ENCODE measurements around the gene MUC2.

Gene MUC2

DNA sequence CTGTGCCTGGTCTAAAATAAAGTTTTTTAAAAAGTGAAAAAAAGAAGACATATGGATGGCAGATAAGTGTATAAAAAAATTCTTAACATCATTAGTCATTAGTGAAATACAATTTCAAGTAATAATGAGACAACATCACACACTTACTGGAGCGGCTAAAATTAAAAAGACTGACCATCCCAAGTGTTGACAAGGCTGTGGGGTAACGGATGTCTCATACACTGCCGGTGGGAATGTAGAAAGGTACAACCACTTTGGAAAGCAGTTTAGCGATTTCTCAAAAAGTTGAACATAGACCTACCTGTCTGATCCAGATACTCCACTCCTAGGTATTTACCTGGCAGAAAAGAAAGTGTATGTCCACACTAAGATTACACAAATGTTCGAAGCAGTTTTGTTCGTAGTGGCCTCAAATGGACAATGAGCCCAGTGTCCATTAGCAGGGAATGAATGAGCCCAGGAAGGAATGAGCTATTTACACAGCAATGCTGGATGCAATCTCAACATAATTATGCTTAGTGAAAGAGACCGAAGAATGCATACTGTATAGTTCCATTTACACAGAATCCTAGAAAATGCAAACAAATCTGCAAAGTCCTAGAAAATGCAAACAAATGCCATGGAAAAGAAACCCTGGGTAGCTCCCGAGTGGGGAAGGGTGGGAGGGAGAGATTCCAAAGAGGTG lies 6.7 kb upstream of the MUC2 start:
- no peaks in the 10 kb centered on the region for H3K4me1 ChIP-seq
- H3K4me3 ChIP-seq (ENCODE audit: low read depth, low read length): no peak overlapping the region
- no peaks in the 10 kb centered on the region for H3K9me3 ChIP-seq
- no peaks in the 10 kb centered on the region for H3K36me3 ChIP-seq
- DNase-seq: no peak
- H3K27me3 ChIP-seq: no peaks in the 10 kb centered on the region
- TF ChIP-seq, protein P1, sequence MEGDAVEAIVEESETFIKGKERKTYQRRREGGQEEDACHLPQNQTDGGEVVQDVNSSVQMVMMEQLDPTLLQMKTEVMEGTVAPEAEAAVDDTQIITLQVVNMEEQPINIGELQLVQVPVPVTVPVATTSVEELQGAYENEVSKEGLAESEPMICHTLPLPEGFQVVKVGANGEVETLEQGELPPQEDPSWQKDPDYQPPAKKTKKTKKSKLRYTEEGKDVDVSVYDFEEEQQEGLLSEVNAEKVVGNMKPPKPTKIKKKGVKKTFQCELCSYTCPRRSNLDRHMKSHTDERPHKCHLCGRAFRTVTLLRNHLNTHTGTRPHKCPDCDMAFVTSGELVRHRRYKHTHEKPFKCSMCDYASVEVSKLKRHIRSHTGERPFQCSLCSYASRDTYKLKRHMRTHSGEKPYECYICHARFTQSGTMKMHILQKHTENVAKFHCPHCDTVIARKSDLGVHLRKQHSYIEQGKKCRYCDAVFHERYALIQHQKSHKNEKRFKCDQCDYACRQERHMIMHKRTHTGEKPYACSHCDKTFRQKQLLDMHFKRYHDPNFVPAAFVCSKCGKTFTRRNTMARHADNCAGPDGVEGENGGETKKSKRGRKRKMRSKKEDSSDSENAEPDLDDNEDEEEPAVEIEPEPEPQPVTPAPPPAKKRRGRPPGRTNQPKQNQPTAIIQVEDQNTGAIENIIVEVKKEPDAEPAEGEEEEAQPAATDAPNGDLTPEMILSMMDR (IDR thresholded peaks at IDR 0.05; ENCODE audit: low read depth, low read length): no peak

GRCh38 chr11:1069740-1070139 lies 4.9 kb upstream of the MUC2 start:
- Histone ChIP-seq H3K27me3 (no peaks in the 10 kb centered on the region), H3K9me3 (no peaks in the 10 kb centered on the region)
- DNase-seq: no peak

DNA sequence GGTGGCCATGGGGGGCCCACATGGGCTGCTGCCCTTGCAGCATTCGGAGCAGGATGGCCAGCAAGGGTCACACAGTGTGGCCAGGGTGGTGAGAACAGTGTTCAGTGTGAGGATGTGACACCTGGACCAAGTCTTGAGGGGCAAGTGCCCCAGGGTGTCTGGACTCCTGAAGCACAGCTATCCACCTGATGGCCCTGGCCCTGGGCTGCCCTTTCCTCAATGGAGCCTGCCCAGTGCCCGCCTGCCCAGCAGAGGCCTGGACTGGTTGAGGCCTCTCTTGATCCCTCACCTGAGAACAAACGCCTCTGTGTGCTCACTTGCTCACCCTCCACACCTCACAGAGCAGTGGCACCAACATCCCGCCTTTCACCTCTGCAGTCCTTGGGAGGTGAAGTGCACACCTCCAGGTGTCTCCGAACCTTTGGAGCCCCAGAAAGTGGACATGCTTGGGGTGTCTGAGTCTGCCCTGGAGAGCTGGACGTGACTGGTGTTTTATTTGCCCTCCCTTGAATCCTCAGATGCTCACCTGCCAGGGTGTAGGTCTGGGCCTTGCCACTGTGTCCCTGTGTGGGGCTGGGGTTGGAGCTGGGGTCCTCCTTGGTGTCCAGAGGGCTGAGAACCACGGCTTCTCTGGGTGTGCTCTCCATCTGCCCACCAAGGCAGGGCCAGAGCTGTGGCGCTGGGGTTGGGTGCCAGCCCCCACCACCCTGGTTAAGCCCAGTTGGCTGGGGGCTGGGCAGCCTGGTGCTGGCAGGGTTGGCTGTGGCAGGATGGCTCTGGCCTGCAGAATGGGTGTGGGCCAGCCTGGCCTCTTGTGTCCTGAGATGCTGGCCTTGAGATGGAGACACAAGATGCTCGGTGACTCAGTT lies 3.8 kb upstream of the MUC2 start:
- Histone ChIP-seq H3K9me3 (no peaks in the 10 kb centered on the region), H3K4me1 (no peaks in the 10 kb centered on the region), H3K4me3 (ENCODE audit: low read depth, low read length) (no peak overlapping the region), H3K27me3 (no peaks in the 10 kb centered on the region), H3K36me3 (no peaks in the 10 kb centered on the region)
- TF ChIP-seq, protein P1 (IDR thresholded peaks at IDR 0.05; ENCODE audit: low read depth, low read length): no peak
- DNase-seq: no peak

More at GRCh38 chr11:1069740-1070139, 4.9 kb upstream of the MUC2 start:
- TF ChIP-seq, protein P1 (IDR thresholded peaks at IDR 0.05; ENCODE audit: low read depth, low read length): no peak
- Histone ChIP-seq H3K36me3 (no peaks in the 10 kb centered on the region), H3K4me1 (no peaks in the 10 kb centered on the region), H3K4me3 (ENCODE audit: low read depth, low read length) (no peak overlapping the region)

GRCh38 chr11:1071571-1072115 lies 3.0 kb upstream of the MUC2 start:
- DNase-seq: no peak
- TF ChIP-seq, protein P1 (IDR thresholded peaks at IDR 0.05; ENCODE audit: low read depth, low read length): no peak
- no peaks in the 10 kb centered on the region for H3K27me3 ChIP-seq
- H3K4me1 ChIP-seq: no peaks in the 10 kb centered on the region
- H3K36me3 ChIP-seq: no peaks in the 10 kb centered on the region
- no peak overlapping the region for H3K4me3 ChIP-seq (ENCODE audit: low read depth, low read length)
- H3K9me3 ChIP-seq: no peaks in the 10 kb centered on the region

GRCh38 chr11:1072116-1072820 lies 2.4 kb upstream of the MUC2 start:
- Histone ChIP-seq H3K36me3 (no peaks in the 10 kb centered on the region), H3K27me3 (no peaks in the 10 kb centered on the region), H3K9me3 (no peaks in the 10 kb centered on the region), H3K4me3 (ENCODE audit: low read depth, low read length) (no peak overlapping the region), H3K4me1 (no peaks in the 10 kb centered on the region)
- TF ChIP-seq, protein P1 (IDR thresholded peaks at IDR 0.05; ENCODE audit: low read depth, low read length): no peak
- no peak for DNase-seq

Data from BE2C (cell line).